ENCODE measurements around the gene OBP2A. TPM values are rescaled to one million over a fixed set of nuclear protein-coding genes. Genes with fewer than 3 reads are reported as not detected.

OBP2A gene
- total RNA-seq, 8 experiments from 2014 or later = 0.29 to 18.3 (median 0.75) TPM; not detected in 4

DNA sequence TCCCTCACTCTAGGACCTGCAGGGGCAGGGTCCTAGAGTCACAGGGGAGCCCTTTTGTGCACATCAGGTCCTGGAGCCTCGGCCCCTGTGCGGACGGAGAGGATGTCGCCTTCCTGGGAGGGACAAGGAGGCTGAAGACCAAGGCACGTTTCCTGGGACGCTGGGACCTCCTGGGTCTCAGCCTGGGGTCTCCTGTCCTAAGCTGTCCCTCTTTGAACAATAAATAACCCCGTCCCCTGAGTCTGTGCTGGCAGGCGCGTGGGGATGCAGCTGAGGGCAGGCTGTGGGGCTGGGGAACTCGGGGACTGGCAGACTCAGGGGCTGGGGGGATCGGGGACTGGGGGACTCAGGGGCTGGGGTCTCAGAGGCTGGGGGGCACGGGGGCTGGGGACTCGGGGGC is 46.7 kb downstream of the OBP2A start:
- no peak for ATAC-seq (replicated peaks in 6 of 8)
- in situ Hi-C loops (cut with MboI; ENCODE audit: low pct_unique_long_range_greater_than_20kb in 2 of 9, low sequenced_read_pairs in 9 of 9, unreplicated experiment in 9 of 9) = no loop called here
- Histone ChIP-seq H3K27ac (no peak overlapping the region), H3K4me1 (replicated peaks in 1 of 2) (no peaks in the 10 kb centered on the region), H3K4me3 (no peak overlapping the region)
- WGBS, 10 experiments = no CpG with 5 or more reads among the region's 13 CpGs

GRCh38 chr9:135596211-135596610 is 50.3 kb downstream of the OBP2A start:
- WGBS, 10 experiments = 10 to 100% (median 63%) methylated on average over 1 to 2 of the region's 2 CpGs; no CpG with 5 or more reads in 1 of the 10 experiments
- no peaks in the 10 kb centered on the region for H3K4me1 ChIP-seq (replicated peaks in 1 of 2)
- ATAC-seq (replicated peaks in 6 of 8) = no peak
- H3K4me3 ChIP-seq = no peak overlapping the region
- H3K27ac ChIP-seq = no peak overlapping the region
- in situ Hi-C loops (cut with MboI; ENCODE audit: low pct_unique_long_range_greater_than_20kb in 2 of 9, low sequenced_read_pairs in 9 of 9, unreplicated experiment in 9 of 9) = no loop called here

Other genes starting within 250 kb of the OBP2A start
- 10 to 100 TPM in 6 of 8 experiments, 1 to 10 TPM in 2; 6.8 to 19.8 (median 17.1) TPM for gene PPP1R26, start 66.3 kb upstream of the OBP2A start, total RNA-seq
- 10 to 100 TPM; 25.0 to 96.4 (median 37.9) TPM for gene MRPS2, start 45.4 kb upstream of the OBP2A start, total RNA-seq
- 10 to 100 TPM in 1 of 8 experiments, not detected in 7; 10.3 TPM for gene LCN1, start 24.7 kb upstream of the OBP2A start, total RNA-seq
- 1 to 10 TPM in 3 of 8 experiments, under 1 TPM in 1, not detected in 4; 0.42 to 9.9 (median 2.1) TPM for gene PAEP, start 15.6 kb downstream of the OBP2A start, total RNA-seq
- not detected for gene GLT6D1, start 93.4 kb downstream of the OBP2A start, total RNA-seq
- gene LCN9, start 117.2 kb downstream of the OBP2A start, total RNA-seq = 1 to 10 TPM in 1 of 8 experiments, under 1 TPM in 2, not detected in 5; 0.78 to 1.7 (median 0.81) TPM
- gene SOHLH1, start 153.4 kb downstream of the OBP2A start, total RNA-seq = under 1 TPM in 2 of 8 experiments, not detected in 6; 0.14 to 0.15 TPM
- 1 to 10 TPM in 1 of 8 experiments, under 1 TPM in 7; 0.11 to 1.1 (median 0.38) TPM for gene KCNT1, start 156.1 kb downstream of the OBP2A start, total RNA-seq

Measured in motor neuron (in vitro differentiated cells).